Upper lobe of left lung (tissue), 4 donors: Measurements from ENCODE around the gene TM4SF4.

ENCODE experiments used
- CTCF ChIP-seq, 6 experiments: fragments of 450-650 bp in 4 of 6; fragments of 200-600 bp in 2 of 6; sonication (generic) in 2 of 6; IDR thresholded peaks; one replicate each; pipeline ENCODE4 v1.5.1; 2016 to 2019; ENCODE audit warnings: antibody characterized with exemption in 6 of 6
- EP300 ChIP-seq, 4 donors: sonication (generic); formaldehyde crosslinking; IDR thresholded peaks; one replicate each; pipeline ENCODE4 v1.5.1; 2017; ENCODE audit warnings: antibody characterized with exemption in 4 of 4, control low read depth in 2 of 4
- POLR2A ChIP-seq, 4 donors: fragments of 450-650 bp; IDR thresholded peaks; one replicate each; pipeline ENCODE4 v1.5.1; 2016 to 2017; ENCODE audit warnings: antibody characterized with exemption in 4 of 4, mild to moderate bottlenecking in 2 of 4
- POLR2AphosphoS5 ChIP-seq, 2 donors: sonication (generic); formaldehyde crosslinking; IDR thresholded peaks; one replicate each; pipeline ENCODE4 v1.5.1; 2017; ENCODE audit warnings: antibody characterized with exemption in 2 of 2

GRCh38 chr3:149452036-149452435, 22.5 kb upstream of the TM4SF4 start:
- TF ChIP-seq POLR2A (IDR thresholded peaks at IDR 0.05): no peak
- no peak for TF ChIP-seq CTCF (IDR thresholded peaks at IDR 0.05)
- TF ChIP-seq EP300 (IDR thresholded peaks at IDR 0.05): no peak
- no peak for TF ChIP-seq POLR2AphosphoS5 (IDR thresholded peaks at IDR 0.05)
